ENCODE data around the gene ZNF367. TPM values are rescaled to one million over a fixed set of nuclear protein-coding genes. Genes with fewer than 3 reads are reported as not detected.

ZNF367 gene
- polyA plus RNA-seq, 1 of the 3 experiments (the other 2 are of a cell fraction): 1.5 TPM

- H3K9me3 ChIP-seq: no peaks in the 10 kb centered on the region
- H3K4me1 ChIP-seq (ENCODE audit: control insufficient read depth in 1 of 2, insufficient read depth in 2 of 2, low read depth in 1 of 2, low read length in 1 of 2): peaks cover 17 to 18% of the 10 kb centered on the region in 2 experiments
- H4K20me1 ChIP-seq (ENCODE audit: insufficient read depth): no peaks in the 10 kb centered on the region
- no CpG with 5 or more reads among the region's 62 CpGs for whole genome bisulfite sequencing (ENCODE audit: low lambda C conversion rate)
- H3K4me3 ChIP-seq (ENCODE audit: low read depth in 2 of 2, low read length in 1 of 2): peak overlapping the region; percentile 90 to 94
- TF ChIP-seq MXI1 (IDR thresholded peaks at IDR 0.05; ENCODE audit: low read depth, low read length) (no peak), GATA2 (CRISPR knock-in tag; IDR thresholded peaks at IDR 0.05) (no peak), RCOR1 (IDR thresholded peaks at IDR 0.05; ENCODE audit: low read length) (no peak), EZH2phosphoT487 (IDR thresholded peaks at IDR 0.05; ENCODE audit: borderline replicate concordance, low read depth) (no peak)
- 0 out of 2 replicates have a peak overlapping the region, but pooled peaks have one; percentile 59 for H2AFZ ChIP-seq (ENCODE audit: low read depth)
- no peaks in the 10 kb centered on the region for H3K9me2 ChIP-seq
- CTCF ChIA-PET: no interaction called here
- H3F3A ChIP-seq (replicated peaks; ENCODE audit: insufficient read depth): peaks cover 22% of the 10 kb centered on the region
- DNase-seq: peak; percentile 53
- peaks cover 46% of the 10 kb centered on the region for H3K79me2 ChIP-seq (ENCODE audit: insufficient read depth)
- H3K9ac ChIP-seq: peak overlapping the region; percentile 86
- POLR2A ChIA-PET: no interaction called here
- no peaks in the 10 kb centered on the region for H3K36me3 ChIP-seq (replicated peaks in 1 of 2; ENCODE audit: control insufficient read depth in 1 of 2, insufficient read depth in 2 of 2, low read length in 1 of 2)
- peak overlapping the region; percentile 100 for H3K4me2 ChIP-seq
- H3K27ac ChIP-seq (ENCODE audit: low read depth in 2 of 2, low read length in 1 of 2): peak overlapping the region; percentile 71 to 80
- H3K27me3 ChIP-seq (ENCODE audit: insufficient read depth): no peaks in the 10 kb centered on the region
Observed at GRCh38 chr9:96417661-96418082, 498 bp downstream of the ZNF367 start.

- CTCF ChIA-PET: interaction anchor here (0.8 kb wide), 1 partner anchor 249 kb away, joined by 3 read pairs; no protein-coding TSS in a partner anchor
- H3F3A ChIP-seq (replicated peaks; ENCODE audit: insufficient read depth): peaks cover 22% of the 10 kb centered on the region
- POLR2A ChIA-PET: interaction anchor here (0.5 kb wide), 1 partner anchor 93 kb away, joined by 5 read pairs; no protein-coding TSS in a partner anchor
- TF ChIP-seq NFIC (IDR thresholded peaks at IDR 0.05; ENCODE audit: borderline replicate concordance): peak; percentile 12; the same call in 1 of the 2 replicates
- TF ChIP-seq GATA2 (CRISPR knock-in tag; IDR thresholded peaks at IDR 0.05): no peak
- TF ChIP-seq RFX5 (IDR thresholded peaks at IDR 0.05; ENCODE audit: low read length): no peak
- no peak for TF ChIP-seq TEAD4 (IDR thresholded peaks at IDR 0.05; ENCODE audit: borderline replicate concordance, insufficient read depth)
- TF ChIP-seq FOXJ3 (CRISPR knock-in tag; IDR thresholded peaks at IDR 0.05): no peak
- no peak for TF ChIP-seq FOXM1 (IDR thresholded peaks at IDR 0.05; ENCODE audit: low read depth)
- peak; percentile 16; the same call in 1 of the 2 replicates for TF ChIP-seq RCOR1 (IDR thresholded peaks at IDR 0.05; ENCODE audit: low read length)
- no peak for TF ChIP-seq YY1 (IDR thresholded peaks at IDR 0.05; ENCODE audit: low read depth)
- peak; percentile 89 for TF ChIP-seq MXI1 (IDR thresholded peaks at IDR 0.05; ENCODE audit: low read depth, low read length)
- 0 out of 2 replicates have a peak, but pooled peaks have one; percentile 37 for TF ChIP-seq ELF1 (IDR thresholded peaks at IDR 0.05)
- peak; percentile 39; the same call in 1 of the 2 replicates for TF ChIP-seq POLR2AphosphoS5 (IDR thresholded peaks at IDR 0.05; ENCODE audit: low read depth, low read length)
- TF ChIP-seq GABPA (IDR thresholded peaks at IDR 0.05; ENCODE audit: low read depth): peak; percentile 52; the same call in 1 of the 2 replicates
- TF ChIP-seq RXRA (IDR thresholded peaks at IDR 0.05; ENCODE audit: borderline replicate concordance, low read depth): no peak
- peak; percentile 98 for TF ChIP-seq USF1 (IDR thresholded peaks at IDR 0.05; ENCODE audit: borderline replicate concordance, low read depth)
- no peak for TF ChIP-seq PBX3 (IDR thresholded peaks at IDR 0.05)
- peak; percentile 86 for TF ChIP-seq MAX (IDR thresholded peaks at IDR 0.05; ENCODE audit: low read depth)
- TF ChIP-seq REST (IDR thresholded peaks at IDR 0.05; ENCODE audit: low read depth, low read length): no peak
- TF ChIP-seq CTCF (IDR thresholded peaks at IDR 0.05): no peak; the same call in 1 of the 2 replicates
Observed at GRCh38 chr9:96417051-96417586, 1.1 kb downstream of the ZNF367 start.

More at GRCh38 chr9:96417051-96417586, 1.1 kb downstream of the ZNF367 start:
- Histone ChIP-seq H3K9me3 (no peaks in the 10 kb centered on the region), H2AFZ (ENCODE audit: low read depth) (peak overlapping the region; percentile 67; the same call in 1 of the 2 replicates), H4K20me1 (ENCODE audit: insufficient read depth) (no peaks in the 10 kb centered on the region), H3K4me3 (ENCODE audit: low read depth in 2 of 2, low read length in 1 of 2) (peak overlapping the region; percentile 73 to 90), H3K27ac (ENCODE audit: low read depth in 2 of 2, low read length in 1 of 2) (peak overlapping the region; percentile 45 to 84), H3K9ac (peak overlapping the region; percentile 47), H3K27me3 (ENCODE audit: insufficient read depth) (no peaks in the 10 kb centered on the region), H3K79me2 (ENCODE audit: insufficient read depth) (peaks cover 50% of the 10 kb centered on the region), H3K36me3 (replicated peaks in 1 of 2; ENCODE audit: control insufficient read depth in 1 of 2, insufficient read depth in 2 of 2, low read length in 1 of 2) (no peaks in the 10 kb centered on the region), H3K4me1 (ENCODE audit: control insufficient read depth in 1 of 2, insufficient read depth in 2 of 2, low read depth in 1 of 2, low read length in 1 of 2) (peaks cover 17 to 18% of the 10 kb centered on the region in 2 experiments), H3K4me2 (peak overlapping the region; percentile 77), H3K9me2 (no peaks in the 10 kb centered on the region)
- peak; percentile 96 for DNase-seq
- WGBS (ENCODE audit: low lambda C conversion rate): under 1% methylated on average over 9 of the region's 50 CpGs
